ENCODE data around the gene MAP7. TPM values are rescaled to one million over a fixed set of nuclear protein-coding genes. Genes with fewer than 3 reads are reported as not detected.

MAP7 gene
- total and polyA plus RNA-seq, 2 experiments from 2014 or later, result 44.7 to 49.2 TPM

GRCh38 chr6:136337121-136337520 lies 213.1 kb downstream of the MAP7 start (continued):
- TF ChIP-seq ZNF462 (CRISPR knock-in tag; IDR thresholded peaks at IDR 0.05) (no peak), EZH2phosphoT487 (IDR thresholded peaks at IDR 0.05; ENCODE audit: unreplicated experiment) (no peak), ZNF114 (CRISPR knock-in tag; IDR thresholded peaks at IDR 0.05) (no peak), ZNF331 (CRISPR knock-in tag; IDR thresholded peaks at IDR 0.05; ENCODE audit: low read depth) (no peak), JUNB (IDR thresholded peaks at IDR 0.05; ENCODE audit: unreplicated experiment) (no peak), CREB1 (CRISPR knock-in tag; IDR thresholded peaks at IDR 0.05; ENCODE audit: low read depth) (no peak), STAT1 (IDR thresholded peaks at IDR 0.05; ENCODE audit: unreplicated experiment) (no peak), POLR2AphosphoS5 (IDR thresholded peaks at IDR 0.05; ENCODE audit: low read depth) (no peak)

DNA sequence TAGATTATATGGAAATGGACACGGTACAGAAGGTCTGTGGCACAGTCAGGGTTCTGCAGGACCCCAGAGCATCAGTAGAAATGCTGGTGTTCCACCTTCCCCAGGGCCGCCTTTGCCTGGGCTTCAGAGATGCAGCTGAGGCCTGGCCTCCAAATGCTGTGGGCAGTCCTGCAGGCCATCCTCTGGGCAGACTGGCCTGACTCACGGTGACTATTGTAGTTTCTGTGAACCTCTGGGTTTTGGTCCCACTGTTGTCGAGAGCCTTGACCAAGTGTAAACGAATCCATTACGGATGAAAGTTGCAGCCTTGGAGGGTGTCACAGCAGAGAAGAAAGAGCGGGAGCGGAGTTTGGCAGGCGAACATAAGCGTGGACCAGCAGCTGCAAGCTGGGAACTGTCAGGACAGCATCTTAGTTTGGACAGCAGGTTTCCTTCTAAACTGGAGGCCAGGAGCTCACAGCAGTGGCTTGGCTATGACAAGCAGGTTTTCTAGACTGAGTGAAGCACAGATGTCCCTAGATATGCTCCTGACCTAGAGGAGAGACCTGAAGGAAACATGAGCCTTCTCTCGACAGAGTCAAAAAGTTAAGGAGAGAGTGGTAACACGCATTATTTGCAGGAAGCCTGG lies 214.4 kb downstream of the MAP7 start:
- Histone ChIP-seq H3K9me2 (ENCODE audit: insufficient read depth) (no peaks in the 10 kb centered on the region), H4K20me1 (replicated peaks; ENCODE audit: insufficient read depth) (no peaks in the 10 kb centered on the region), H3K4me3 (no peak overlapping the region), H3K79me2 (replicated peaks; ENCODE audit: insufficient read depth) (no peaks in the 10 kb centered on the region), H3K4me1 (ENCODE audit: insufficient read depth) (peaks cover 13% of the 10 kb centered on the region), H3K4me2 (no peak overlapping the region), H3K27me3 (ENCODE audit: insufficient read depth) (no peaks in the 10 kb centered on the region), H2AFZ (no peak overlapping the region), H3K27ac (ENCODE audit: low read depth) (no peak overlapping the region; the same call in 1 of the 2 replicates), H3F3A (replicated peaks; ENCODE audit: low read depth) (0 out of 2 replicates have a peak, but pooled peaks cover 2% of the 10 kb centered on the region), H3K36me3 (ENCODE audit: insufficient read depth) (no peaks in the 10 kb centered on the region)
- H3K36me3 Mint-ChIP-seq (ENCODE audit: low read depth), result no peaks in the 10 kb centered on the region
- no peak overlapping the region for H3K4me3 Mint-ChIP-seq
- H3K27ac Mint-ChIP-seq, result peak overlapping the region; percentile 17; the same call in 1 of the 2 replicates
- ATAC-seq, result peak; percentile 27
- H3K9me3 Mint-ChIP-seq, result no peaks in the 10 kb centered on the region
- DNase-seq (ENCODE audit: low spot score), result no peak
- peaks cover 24% of the 10 kb centered on the region for H3K4me1 Mint-ChIP-seq
- peaks cover 5% of the 10 kb centered on the region for H3K27me3 Mint-ChIP-seq (ENCODE audit: insufficient read depth, low read depth, poor library complexity)
- TF ChIP-seq ZNF114 (CRISPR knock-in tag; IDR thresholded peaks at IDR 0.05), result no peak
- TF ChIP-seq EZH2 (IDR thresholded peaks at IDR 0.05; ENCODE audit: low read depth, unreplicated experiment), result no peak
- TF ChIP-seq ZNF462 (CRISPR knock-in tag; IDR thresholded peaks at IDR 0.05), result no peak
- TF ChIP-seq ZNF331 (CRISPR knock-in tag; IDR thresholded peaks at IDR 0.05; ENCODE audit: low read depth), result no peak
- no peak for TF ChIP-seq NANOG (IDR thresholded peaks at IDR 0.05; ENCODE audit: borderline replicate concordance)
